ENCODE measurements around the gene AGR2.

The AGR2 gene

DNA sequence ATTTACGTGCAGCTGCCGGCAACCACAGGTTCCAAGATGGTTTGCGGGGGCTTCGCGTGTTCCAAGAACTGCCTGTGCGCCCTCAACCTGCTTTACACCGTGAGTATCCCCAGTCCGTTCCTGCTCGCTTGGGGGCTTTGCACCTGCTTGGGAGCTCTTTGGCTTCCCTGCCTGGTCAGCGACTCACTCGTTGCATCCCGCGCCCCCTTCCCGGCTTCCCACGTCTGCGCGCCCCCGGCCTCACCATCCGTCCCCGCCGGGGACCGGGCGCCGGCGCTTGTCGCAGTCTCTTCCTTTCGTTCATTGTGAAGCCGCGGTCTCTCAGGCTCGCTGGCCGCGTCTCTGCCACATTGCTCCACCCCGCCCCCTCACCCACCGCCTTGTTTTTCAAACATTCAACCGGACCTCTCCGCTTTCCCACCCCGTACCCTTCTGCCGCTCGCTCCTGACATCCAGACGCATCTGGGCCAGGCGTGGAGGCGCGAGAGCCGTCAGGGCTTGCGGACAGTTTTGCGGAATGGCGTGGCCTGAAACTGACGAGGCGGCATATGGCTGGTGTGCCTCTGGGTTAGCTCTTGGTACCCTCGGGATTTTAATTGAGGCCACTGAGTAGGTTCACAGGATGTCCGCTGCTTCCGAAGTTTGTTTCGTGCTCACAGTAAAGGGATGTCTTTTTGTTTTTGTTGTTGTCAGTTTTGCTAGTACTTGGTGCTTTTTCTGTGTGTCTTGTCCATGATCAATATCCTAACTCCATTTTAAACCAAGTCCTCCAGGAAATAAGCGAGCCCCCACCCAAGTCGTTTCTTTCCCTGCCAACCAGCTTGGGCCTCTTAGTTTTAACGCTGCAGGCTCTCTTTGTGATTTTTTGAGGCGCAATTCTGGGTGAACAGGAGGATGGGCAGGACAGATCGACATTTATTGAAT is 50.6 kb downstream of the AGR2 start:
- no peaks in the 10 kb centered on the region for H3K9me3 ChIP-seq (ENCODE audit: insufficient read depth, low read length)
- no peaks in the 10 kb centered on the region for H3K36me3 ChIP-seq (ENCODE audit: insufficient read depth, insufficient read length, low read length)
- H3K9ac ChIP-seq (ENCODE audit: insufficient read length, low read depth), result peak overlapping the region; percentile 74
- H3K4me1 ChIP-seq (ENCODE audit: insufficient read depth, insufficient read length), result no peaks in the 10 kb centered on the region
- no peak for TF ChIP-seq YY1 (IDR thresholded peaks at IDR 0.05; ENCODE audit: insufficient read depth, insufficient read length)
- no peak for TF ChIP-seq ZNF274 (IDR thresholded peaks at IDR 0.05; ENCODE audit: low read depth, low read length)
- TF ChIP-seq SUZ12 (IDR thresholded peaks at IDR 0.05; ENCODE audit: extremely low read depth, insufficient read depth, insufficient read length), result no peak
- peak overlapping the region; percentile 92 for H3K4me3 ChIP-seq (ENCODE audit: insufficient read length, low read depth)
- DNase-seq (ENCODE audit: low read depth, low spot score), result peak; percentile 39
- H3K27me3 ChIP-seq (ENCODE audit: insufficient read depth, insufficient read length), result peaks cover 18% of the 10 kb centered on the region

DNA sequence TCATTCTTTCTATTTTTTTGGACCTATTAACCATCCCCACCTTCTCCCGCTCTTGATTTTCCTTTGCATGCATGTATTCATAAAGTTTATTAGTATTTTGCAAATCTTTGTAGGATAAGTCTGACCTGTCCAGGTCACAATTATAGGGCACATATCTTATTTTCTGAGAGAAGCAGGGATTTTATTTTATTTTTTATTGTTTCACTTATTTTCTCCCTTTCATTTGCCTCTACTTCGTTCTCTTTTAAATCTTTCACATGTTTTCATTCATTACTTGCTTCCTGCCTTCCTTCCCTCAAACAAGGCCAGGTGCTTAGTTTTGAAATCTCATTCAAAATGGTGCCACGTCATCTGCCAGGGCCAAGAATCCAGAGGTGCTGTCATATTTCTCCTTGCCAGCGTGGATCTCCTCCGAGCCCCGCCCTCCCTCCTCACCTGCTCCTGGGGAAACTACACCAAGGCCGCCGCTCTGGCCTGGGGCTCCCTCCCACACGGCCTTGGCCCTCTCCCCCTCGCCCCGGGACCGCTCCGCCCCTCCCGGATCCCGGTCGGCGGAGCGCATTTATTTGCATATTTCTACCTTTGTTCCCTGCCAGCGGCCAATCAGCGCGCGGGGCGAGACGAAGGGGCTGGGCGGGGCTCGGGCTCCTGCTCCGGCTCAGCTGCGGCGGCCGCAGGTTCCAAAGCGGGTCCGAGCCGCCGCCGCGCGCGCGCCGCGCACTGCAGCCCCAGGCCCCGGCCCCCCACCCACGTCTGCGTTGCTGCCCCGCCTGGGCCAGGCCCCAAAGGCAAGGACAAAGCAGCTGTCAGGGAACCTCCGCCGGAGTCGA is 51.5 kb downstream of the AGR2 start, which contains the start of gene TSPAN13:
Gene TSPAN13, plus strand, starts transcription at position 654 of the 830 bp plus-strand sequence. CDS start 213 bp downstream, outside the sequence.
- peak within 1 kb of the TSS; percentile 74 for H3K9ac ChIP-seq (ENCODE audit: insufficient read length, low read depth)

DNA sequence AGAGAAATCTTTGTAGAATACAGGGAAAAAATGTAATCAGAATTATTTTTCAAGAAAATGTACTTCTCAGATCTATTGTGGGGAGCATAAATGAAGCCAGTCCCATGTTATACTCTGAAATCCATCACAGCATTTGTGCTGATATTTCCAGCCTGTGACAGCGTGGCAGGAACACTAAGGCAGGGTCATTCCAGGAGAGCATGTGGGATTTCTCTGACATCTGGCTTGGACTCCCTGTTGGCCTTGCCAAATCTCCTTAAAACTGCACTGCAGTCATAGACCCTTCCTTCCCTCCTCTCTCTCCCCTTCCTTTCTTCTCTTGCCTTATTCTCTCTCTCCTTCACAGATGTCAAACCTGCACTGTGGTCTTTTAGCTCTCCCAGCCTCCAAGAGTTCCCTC is 57.7 kb downstream of the AGR2 start:
- DNase-seq (ENCODE audit: low read depth, low spot score), result no peak
- no peak overlapping the region for H3K9ac ChIP-seq (ENCODE audit: insufficient read length, low read depth)
- H3K4me3 ChIP-seq (ENCODE audit: insufficient read length, low read depth), result no peak overlapping the region
- no peaks in the 10 kb centered on the region for H3K4me1 ChIP-seq (ENCODE audit: insufficient read depth, insufficient read length)
- no peaks in the 10 kb centered on the region for H3K27me3 ChIP-seq (ENCODE audit: insufficient read depth, insufficient read length)
- H3K9me3 ChIP-seq (ENCODE audit: insufficient read depth, low read length), result no peaks in the 10 kb centered on the region
- H3K36me3 ChIP-seq (ENCODE audit: insufficient read depth, insufficient read length, low read length), result no peaks in the 10 kb centered on the region
- TF ChIP-seq ZNF274 (IDR thresholded peaks at IDR 0.05; ENCODE audit: low read depth, low read length), result no peak
- TF ChIP-seq YY1 (IDR thresholded peaks at IDR 0.05; ENCODE audit: insufficient read depth, insufficient read length), result no peak
- TF ChIP-seq SUZ12 (IDR thresholded peaks at IDR 0.05; ENCODE audit: extremely low read depth, insufficient read depth, insufficient read length), result no peak

More for the DNA sequence above, 51.5 kb downstream of the AGR2 start, which contains the start of gene TSPAN13:
- peak within 1 kb of the TSS; percentile 92 for H3K4me3 ChIP-seq (ENCODE audit: insufficient read length, low read depth)
- no peak for TF ChIP-seq YY1 (IDR thresholded peaks at IDR 0.05; ENCODE audit: insufficient read depth, insufficient read length)
- no peak for TF ChIP-seq ZNF274 (IDR thresholded peaks at IDR 0.05; ENCODE audit: low read depth, low read length)
- TF ChIP-seq SUZ12 (IDR thresholded peaks at IDR 0.05; ENCODE audit: extremely low read depth, insufficient read depth, insufficient read length), result no peak
- H3K9me3 ChIP-seq (ENCODE audit: insufficient read depth, low read length), result no peaks in the 10 kb centered on the region
- H3K4me1 ChIP-seq (ENCODE audit: insufficient read depth, insufficient read length), result no peaks in the 10 kb centered on the region
- DNase-seq (ENCODE audit: low read depth, low spot score), result peak; percentile 92
- H3K27me3 ChIP-seq (ENCODE audit: insufficient read depth, insufficient read length), result peaks cover 18% of the 10 kb centered on the region
- H3K36me3 ChIP-seq (ENCODE audit: insufficient read depth, insufficient read length, low read length), result no peaks in the 10 kb centered on the region

DNA sequence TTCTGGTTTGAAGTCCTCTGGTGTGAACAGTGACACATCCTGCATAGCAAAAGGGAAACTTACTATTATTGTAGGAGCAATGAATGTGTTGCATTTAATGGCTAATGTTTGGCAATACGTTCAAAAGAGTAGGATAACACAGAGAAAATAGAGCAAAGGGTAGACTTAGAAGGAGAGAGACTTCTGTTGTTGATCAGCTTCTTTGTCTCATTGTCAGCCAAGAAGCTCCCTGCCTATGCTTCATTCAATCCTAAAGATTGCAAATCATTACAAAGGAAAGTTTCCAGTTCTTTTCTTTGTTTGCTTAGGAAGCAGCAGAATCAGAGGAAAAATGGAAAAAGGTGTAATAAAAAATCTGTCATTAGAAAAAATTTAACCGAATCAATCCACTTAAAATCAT is 59.2 kb downstream of the AGR2 start:
- Histone ChIP-seq H3K4me3 (ENCODE audit: insufficient read length, low read depth) (no peak overlapping the region), H3K36me3 (ENCODE audit: insufficient read depth, insufficient read length, low read length) (no peaks in the 10 kb centered on the region), H3K4me1 (ENCODE audit: insufficient read depth, insufficient read length) (no peaks in the 10 kb centered on the region), H3K9ac (ENCODE audit: insufficient read length, low read depth) (no peak overlapping the region), H3K9me3 (ENCODE audit: insufficient read depth, low read length) (no peaks in the 10 kb centered on the region), H3K27me3 (ENCODE audit: insufficient read depth, insufficient read length) (no peaks in the 10 kb centered on the region)
- DNase-seq (ENCODE audit: low read depth, low spot score), result no peak
- TF ChIP-seq SUZ12 (IDR thresholded peaks at IDR 0.05; ENCODE audit: extremely low read depth, insufficient read depth, insufficient read length), result no peak
- TF ChIP-seq YY1 (IDR thresholded peaks at IDR 0.05; ENCODE audit: insufficient read depth, insufficient read length), result no peak
- no peak for TF ChIP-seq ZNF274 (IDR thresholded peaks at IDR 0.05; ENCODE audit: low read depth, low read length)

DNA sequence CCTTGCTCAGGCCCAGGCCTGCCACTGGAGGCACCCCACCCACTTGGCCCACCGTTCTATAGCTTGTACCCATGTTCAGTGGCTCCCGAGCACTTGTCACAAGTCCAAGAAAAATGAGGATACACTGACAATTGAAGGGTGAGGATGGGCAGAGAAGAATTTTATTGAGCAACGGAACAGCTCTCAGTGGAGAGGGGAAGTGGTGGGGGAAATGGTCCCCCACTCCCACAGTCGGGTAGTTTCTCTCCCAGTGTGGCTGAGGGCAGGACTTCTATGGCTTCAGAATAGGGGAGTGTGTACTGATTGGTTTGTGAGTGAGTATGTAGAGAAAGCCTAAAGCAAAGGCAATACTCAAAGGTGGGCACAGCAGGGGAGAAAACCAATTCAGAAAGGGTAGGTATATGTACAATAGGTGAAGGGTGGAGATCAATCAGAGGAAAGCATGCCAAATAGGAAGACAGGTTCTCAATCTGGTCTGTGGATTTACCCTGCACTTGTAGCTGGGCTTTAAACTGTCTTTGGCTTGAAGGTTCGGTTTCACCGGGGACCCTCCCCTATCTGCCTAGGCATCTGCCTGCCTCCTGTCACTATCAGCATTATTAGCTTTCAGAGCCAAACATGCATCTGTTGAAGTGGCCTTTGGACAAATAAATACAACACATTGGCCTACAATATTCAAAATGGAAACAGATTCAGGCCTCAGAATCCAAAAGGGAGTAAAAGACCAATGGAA is 60.1 kb downstream of the AGR2 start:
- no peak for DNase-seq (ENCODE audit: low read depth, low spot score)
- H3K27me3 ChIP-seq (ENCODE audit: insufficient read depth, insufficient read length), result no peaks in the 10 kb centered on the region
- H3K4me3 ChIP-seq (ENCODE audit: insufficient read length, low read depth), result no peak overlapping the region
- no peaks in the 10 kb centered on the region for H3K9me3 ChIP-seq (ENCODE audit: insufficient read depth, low read length)
- no peaks in the 10 kb centered on the region for H3K36me3 ChIP-seq (ENCODE audit: insufficient read depth, insufficient read length, low read length)
- no peaks in the 10 kb centered on the region for H3K4me1 ChIP-seq (ENCODE audit: insufficient read depth, insufficient read length)
- TF ChIP-seq SUZ12 (IDR thresholded peaks at IDR 0.05; ENCODE audit: extremely low read depth, insufficient read depth, insufficient read length) (no peak), ZNF274 (IDR thresholded peaks at IDR 0.05; ENCODE audit: low read depth, low read length) (no peak), YY1 (IDR thresholded peaks at IDR 0.05; ENCODE audit: insufficient read depth, insufficient read length) (no peak)
- H3K9ac ChIP-seq (ENCODE audit: insufficient read length, low read depth), result no peak overlapping the region

DNA sequence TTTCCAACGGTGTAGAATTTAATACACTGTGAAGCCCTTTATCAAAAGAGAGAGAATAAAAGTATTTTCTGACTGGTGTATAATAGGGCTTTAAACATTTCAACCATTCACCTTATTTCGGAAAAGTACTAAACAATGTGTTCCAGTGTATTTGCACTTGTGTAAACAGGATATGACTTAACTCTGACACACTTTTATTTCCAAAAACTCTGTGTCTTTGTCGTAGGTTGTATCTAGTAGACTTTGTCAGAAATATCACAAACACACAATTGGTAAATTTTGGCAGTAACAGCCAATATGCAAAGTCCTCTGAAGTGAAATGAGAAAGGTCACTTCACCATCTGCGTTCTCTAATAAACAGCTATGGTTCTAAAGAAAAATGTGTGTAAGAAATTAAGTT is 61.6 kb downstream of the AGR2 start:
- H3K36me3 ChIP-seq (ENCODE audit: insufficient read depth, insufficient read length, low read length), result no peaks in the 10 kb centered on the region
- H3K4me3 ChIP-seq (ENCODE audit: insufficient read length, low read depth), result no peak overlapping the region
- H3K9me3 ChIP-seq (ENCODE audit: insufficient read depth, low read length), result no peaks in the 10 kb centered on the region
- no peaks in the 10 kb centered on the region for H3K4me1 ChIP-seq (ENCODE audit: insufficient read depth, insufficient read length)
- TF ChIP-seq ZNF274 (IDR thresholded peaks at IDR 0.05; ENCODE audit: low read depth, low read length) (no peak), SUZ12 (IDR thresholded peaks at IDR 0.05; ENCODE audit: extremely low read depth, insufficient read depth, insufficient read length) (no peak), YY1 (IDR thresholded peaks at IDR 0.05; ENCODE audit: insufficient read depth, insufficient read length) (no peak)
- no peaks in the 10 kb centered on the region for H3K27me3 ChIP-seq (ENCODE audit: insufficient read depth, insufficient read length)
- DNase-seq (ENCODE audit: low read depth, low spot score), result no peak
- no peak overlapping the region for H3K9ac ChIP-seq (ENCODE audit: insufficient read length, low read depth)
